Trophoblast cell (in vitro differentiated cells and primary cell): ENCODE measurements around the gene FUT9.

Source experiments
- DNase-seq, 2 donors: peaks; one replicate each; pipeline ENCODE4 v3.0.0-alpha.2; 2016
- H2AFZ ChIP-seq: 2 replicates; pipeline ENCODE4 v1.6.1; 2013; ENCODE audit warnings: low read length, moderate library complexity, mild to moderate bottlenecking; ENCODE audit not compliant: insufficient read depth, poor library complexity
- H2AK5ac ChIP-seq: 2 replicates; pipeline ENCODE4 v1.6.1; 2013; ENCODE audit warnings: mild to moderate bottlenecking, low read length
- H2BK120ac ChIP-seq: 2 replicates; pipeline ENCODE4 v1.6.1; 2013; ENCODE audit warnings: low read length, mild to moderate bottlenecking, moderate library complexity; ENCODE audit not compliant: insufficient read depth, poor library complexity
- H2BK12ac ChIP-seq: 2 replicates; pipeline ENCODE4 v1.6.1; 2013; ENCODE audit warnings: mild to moderate bottlenecking, low read length, moderate library complexity
- H2BK5ac ChIP-seq: 2 replicates; pipeline ENCODE4 v1.6.1; 2013; ENCODE audit warnings: low read length, low read depth, moderate library complexity, mild to moderate bottlenecking; ENCODE audit not compliant: poor library complexity
- H3K14ac ChIP-seq: 2 replicates; pipeline ENCODE4 v1.6.1; 2013; ENCODE audit warnings: mild to moderate bottlenecking, low read length
- H3K18ac ChIP-seq: 2 replicates; pipeline ENCODE4 v1.6.1; 2013; ENCODE audit warnings: mild to moderate bottlenecking, low read length
- H3K23ac ChIP-seq: 2 replicates; pipeline ENCODE4 v1.6.1; 2013; ENCODE audit warnings: low read length
- H3K27ac ChIP-seq: 2 replicates; pipeline ENCODE4 v1.5.1; 2013; ENCODE audit warnings: low read depth, mild to moderate bottlenecking, inconsistent platforms, low read length, moderate library complexity
- H3K27me3 ChIP-seq: 2 replicates; pipeline ENCODE4 v1.6.1; 2013; ENCODE audit warnings: inconsistent platforms, mild to moderate bottlenecking, low read length, moderate library complexity; ENCODE audit not compliant: insufficient read depth
- H3K36me3 ChIP-seq, 2 experiments: 1 replicate in 1 of 2; 2 replicates in 1 of 2; pipeline ENCODE4 v1.6.1; 2013; ENCODE audit warnings: low read length in 2 of 2, mild to moderate bottlenecking in 2 of 2, moderate library complexity in 1 of 2; ENCODE audit not compliant: insufficient read depth in 2 of 2, control insufficient read depth in 1 of 2
- H3K4ac ChIP-seq: 2 replicates; pipeline ENCODE4 v1.6.1; 2013; ENCODE audit warnings: low read depth, mild to moderate bottlenecking, low read length, moderate library complexity
- H3K4me1 ChIP-seq, 2 experiments: 1 replicate in 1 of 2; 2 replicates in 1 of 2; pipeline ENCODE4 v1.6.1; 2013; ENCODE audit warnings: low read length in 2 of 2, mild to moderate bottlenecking in 2 of 2, moderate library complexity in 1 of 2; ENCODE audit not compliant: insufficient read depth in 2 of 2, control insufficient read depth in 1 of 2
- H3K4me2 ChIP-seq: 2 replicates; pipeline ENCODE4 v1.6.1; 2013; ENCODE audit warnings: inconsistent platforms, mild to moderate bottlenecking, low read length, moderate library complexity
- H3K4me3 ChIP-seq: 2 replicates; pipeline ENCODE4 v1.5.1; 2013; ENCODE audit warnings: mild to moderate bottlenecking, low read depth, low read length, inconsistent platforms
- H3K79me1 ChIP-seq: one replicate; pipeline ENCODE4 v1.6.1; 2013; ENCODE audit warnings: low read length
- H3K79me2 ChIP-seq: 2 replicates; pipeline ENCODE4 v1.6.1; 2013; ENCODE audit warnings: low read length, mild to moderate bottlenecking; ENCODE audit not compliant: control insufficient read depth, insufficient read depth, poor library complexity
- H3K9ac ChIP-seq: 2 replicates; pipeline ENCODE4 v1.6.1; 2013; ENCODE audit warnings: mild to moderate bottlenecking, low read length
- H3K9me3 ChIP-seq: 2 replicates; pipeline ENCODE4 v1.6.1; 2013; ENCODE audit warnings: low read depth, mild to moderate bottlenecking, control low read depth, inconsistent platforms, low read length; ENCODE audit not compliant: insufficient read depth
- H4K12ac ChIP-seq: 2 replicates; pipeline ENCODE4 v1.6.1; 2013; ENCODE audit warnings: low read depth, mild to moderate bottlenecking, low read length, moderate library complexity
- H4K8ac ChIP-seq: 2 replicates; pipeline ENCODE4 v1.6.1; 2013; ENCODE audit warnings: low read depth, mild to moderate bottlenecking, low read length, moderate library complexity
- H4K91ac ChIP-seq: one replicate; pipeline ENCODE4 v1.6.1; 2013; ENCODE audit warnings: low read depth, mild to moderate bottlenecking, low read length, moderate library complexity
- WGBS: extraction: QIAGEN DNeasy Blood & Tissue Kit; methylation state at CpG from one replicate; pipeline ENCODE4 v1.1.7; 2013; ENCODE audit warnings: missing lambda C conversion rate; ENCODE audit not compliant: insufficient read length, insufficient coverage; ENCODE audit errors: extremely low coverage; 5-methylcytosine and 5-hydroxymethylcytosine counted together

FUT9 gene

GRCh38 chr6:96014846-96015517 is 792 bp upstream of the FUT9 start:
- H3K23ac ChIP-seq, result no peak overlapping the region
- no CpG with 5 or more reads among the region's 20 CpGs for WGBS
- peak overlapping the region; percentile 79 for H3K4me3 ChIP-seq
- no peak overlapping the region for H3K9ac ChIP-seq
- no peak overlapping the region for H3K27ac ChIP-seq
- H3K4me1 ChIP-seq, result peaks cover 5 to 8% of the 10 kb centered on the region in 2 experiments
- H3K18ac ChIP-seq, result no peak overlapping the region
- H2BK5ac ChIP-seq, result no peak overlapping the region
- H3K79me2 ChIP-seq, result no peaks in the 10 kb centered on the region
- no peak overlapping the region for H4K12ac ChIP-seq
- H3K9me3 ChIP-seq, result no peaks in the 10 kb centered on the region
- no peak overlapping the region for H4K91ac ChIP-seq
- H2AFZ ChIP-seq, result peak overlapping the region; percentile 69
- no peak overlapping the region for H2BK120ac ChIP-seq
- H2BK12ac ChIP-seq, result no peak overlapping the region
- H3K14ac ChIP-seq, result no peak overlapping the region
- H3K4ac ChIP-seq, result no peak overlapping the region
- no peaks in the 10 kb centered on the region for H3K27me3 ChIP-seq
- H3K79me1 ChIP-seq, result no peaks in the 10 kb centered on the region
- DNase-seq, result no peak
- no peak overlapping the region for H2AK5ac ChIP-seq
- no peak overlapping the region for H4K8ac ChIP-seq
- H3K4me2 ChIP-seq, result peak overlapping the region; percentile 90
- H3K36me3 ChIP-seq, result no peaks in the 10 kb centered on the region

DNA sequence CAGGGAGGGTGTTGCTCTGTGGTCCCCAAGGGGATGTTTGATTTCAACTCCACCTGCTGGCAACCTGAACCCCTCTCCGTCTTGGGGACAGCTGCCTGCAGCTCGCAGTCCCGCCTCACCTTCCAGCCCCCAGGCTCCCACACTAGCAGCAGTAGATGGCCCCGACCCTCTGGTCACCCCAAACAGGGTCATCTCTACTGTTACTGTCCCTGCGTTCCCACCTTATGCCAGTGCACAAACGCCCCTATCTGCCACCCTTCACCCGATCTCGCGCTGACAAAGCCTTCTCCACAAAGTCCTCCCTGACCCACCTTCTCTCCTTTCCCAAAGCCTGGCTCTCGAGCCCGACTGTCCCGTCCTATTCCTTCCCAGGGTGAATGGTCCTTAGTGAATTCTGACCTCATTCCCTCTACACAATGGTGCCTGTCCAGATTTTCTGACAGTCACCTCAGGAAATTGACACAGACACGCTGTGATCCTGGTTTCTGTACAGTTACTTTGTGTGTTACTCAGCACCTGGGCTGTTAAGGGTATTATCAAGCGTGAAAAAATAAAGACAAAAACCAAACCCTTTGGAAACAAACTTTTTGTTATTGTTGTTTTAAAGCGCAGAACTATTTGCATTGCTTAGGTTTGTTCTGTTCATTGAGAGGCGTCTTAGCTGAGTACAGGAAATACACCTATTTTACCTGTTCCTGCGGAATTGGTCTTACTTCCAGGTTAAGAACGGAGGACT is 728 bp downstream of the FUT9 start:
- H3K9ac ChIP-seq, result no peak overlapping the region
- H3K9me3 ChIP-seq, result no peaks in the 10 kb centered on the region
- no peak overlapping the region for H2BK5ac ChIP-seq
- H2BK120ac ChIP-seq, result no peak overlapping the region
- peak overlapping the region; percentile 79 for H3K4me3 ChIP-seq
- no peaks in the 10 kb centered on the region for H3K36me3 ChIP-seq
- H3K4ac ChIP-seq, result no peak overlapping the region
- H4K8ac ChIP-seq, result no peak overlapping the region
- H3K4me1 ChIP-seq, result peaks cover 5 to 8% of the 10 kb centered on the region in 2 experiments
- H4K12ac ChIP-seq, result no peak overlapping the region
- peak overlapping the region; percentile 90 for H3K4me2 ChIP-seq
- no peak overlapping the region for H3K23ac ChIP-seq
- H3K79me2 ChIP-seq, result no peaks in the 10 kb centered on the region
- H2BK12ac ChIP-seq, result no peak overlapping the region
- no peak overlapping the region for H3K14ac ChIP-seq
- no peak for DNase-seq
- no peak overlapping the region for H2AK5ac ChIP-seq
- H3K27ac ChIP-seq, result no peak overlapping the region
- H3K18ac ChIP-seq, result no peak overlapping the region
- no peak overlapping the region for H4K91ac ChIP-seq
- H3K27me3 ChIP-seq, result no peaks in the 10 kb centered on the region
- H3K79me1 ChIP-seq, result no peaks in the 10 kb centered on the region
- H2AFZ ChIP-seq, result peak overlapping the region; percentile 74
- WGBS, result no CpG with 5 or more reads among the region's 18 CpGs

- no CpG with 5 or more reads among the region's 2 CpGs for WGBS
- no peak overlapping the region for H4K91ac ChIP-seq
- H3K18ac ChIP-seq, result no peak overlapping the region
- H2BK12ac ChIP-seq, result no peak overlapping the region
- no peak overlapping the region for H2BK120ac ChIP-seq
- H3K4me3 ChIP-seq, result no peak overlapping the region
- H3K27me3 ChIP-seq, result no peaks in the 10 kb centered on the region
- no peak overlapping the region for H3K9ac ChIP-seq
- H3K27ac ChIP-seq, result no peak overlapping the region
- H3K4me2 ChIP-seq, result peak overlapping the region; percentile 90
- no peak overlapping the region for H4K8ac ChIP-seq
- no peak overlapping the region for H4K12ac ChIP-seq
- peaks cover 5 to 8% of the 10 kb centered on the region in 2 experiments for H3K4me1 ChIP-seq
- H3K23ac ChIP-seq, result no peak overlapping the region
- no peak overlapping the region for H2AFZ ChIP-seq
- H2AK5ac ChIP-seq, result no peak overlapping the region
- no peaks in the 10 kb centered on the region for H3K36me3 ChIP-seq
- DNase-seq, result no peak
- H3K79me2 ChIP-seq, result no peaks in the 10 kb centered on the region
- no peak overlapping the region for H3K4ac ChIP-seq
- H3K79me1 ChIP-seq, result no peaks in the 10 kb centered on the region
- H2BK5ac ChIP-seq, result no peak overlapping the region
- no peaks in the 10 kb centered on the region for H3K9me3 ChIP-seq
- H3K14ac ChIP-seq, result no peak overlapping the region
These were observed 1.2 kb downstream of the FUT9 start for GRCh38 chr6:96017070-96017359.

GRCh38 chr6:96022225-96022624 is 6.5 kb downstream of the FUT9 start:
- Histone ChIP-seq H3K27me3 (no peaks in the 10 kb centered on the region), H3K4ac (no peak overlapping the region), H3K27ac (no peak overlapping the region), H3K9me3 (no peaks in the 10 kb centered on the region), H3K79me2 (no peaks in the 10 kb centered on the region), H2BK12ac (no peak overlapping the region), H3K9ac (no peak overlapping the region), H3K14ac (no peak overlapping the region), H2AK5ac (no peak overlapping the region), H4K8ac (no peak overlapping the region), H3K4me1 (no peaks in the 10 kb centered on the region), H3K23ac (no peak overlapping the region), H2BK120ac (no peak overlapping the region), H4K12ac (no peak overlapping the region), H3K79me1 (no peaks in the 10 kb centered on the region), H3K36me3 (no peaks in the 10 kb centered on the region), H3K4me3 (no peak overlapping the region), H3K4me2 (no peak overlapping the region), H2BK5ac (no peak overlapping the region), H3K18ac (no peak overlapping the region), H2AFZ (no peak overlapping the region), H4K91ac (no peak overlapping the region)
- no peak for DNase-seq
